ENCODE results near the gene CHMP6. TPM values are rescaled to one million over a fixed set of nuclear protein-coding genes. Genes with fewer than 3 reads are reported as not detected.
A peak's percentile ranks its signal among the peaks of the same experiment; 100 is the strongest.

The CHMP6 gene
- polyA plus RNA-seq, 3 donors: 20.3 to 44.8 (median 44.1) TPM

GRCh38 chr17:81049372-81049911, 57.8 kb downstream of the CHMP6 start:
- Histone ChIP-seq H3K4me2 (replicated peaks; ENCODE audit: extremely low read depth, low read length, poor library complexity, severe bottlenecking) (peak overlapping the region; percentile 64), H3K27me3 (ENCODE audit: control insufficient read depth in 2 of 2, insufficient read depth in 2 of 2, low read length in 2 of 2) (no peaks in the 10 kb centered on the region), H2AFZ (ENCODE audit: insufficient read depth, low read depth, low read length, poor library complexity, severe bottlenecking) (peak overlapping the region; percentile 53), H3K4me1 (ENCODE audit: control insufficient read depth in 1 of 2, insufficient read depth in 2 of 2, low read length in 2 of 2) (peaks cover 41 to 49% of the 10 kb centered on the region in 2 donors), H3K9me3 (replicated peaks in 1 of 2; ENCODE audit: control insufficient read depth in 1 of 2, insufficient read depth in 1 of 2, low read length in 2 of 2) (no peaks in the 10 kb centered on the region), H3K79me2 (ENCODE audit: insufficient read depth, low read length) (no peaks in the 10 kb centered on the region), H4K20me1 (ENCODE audit: insufficient read depth, low read length) (peaks cover 20% of the 10 kb centered on the region), H3K36me3 (replicated peaks in 1 of 2; ENCODE audit: control insufficient read depth in 1 of 2, insufficient read depth in 2 of 2, low read length in 2 of 2) (no peaks in the 10 kb centered on the region), H3K9ac (ENCODE audit: insufficient read depth, low read length, poor library complexity, severe bottlenecking) (peak overlapping the region; percentile 82), H3K27ac (ENCODE audit: low read depth in 1 of 2, low read length in 2 of 2) (peak overlapping the region; percentile 88 to 95), H3K4me3 (replicated peaks in 1 of 3; ENCODE audit: low read depth in 2 of 3, low read length in 3 of 3) (peak overlapping the region; percentile 26 to 67 (median 34))
- intact Hi-C loops (cut with micrococcal nuclease): no loop called here
- Mint-ChIP-seq H3K27ac (peak overlapping the region; percentile 94 to 98 (median 96)), H3K36me3 (peaks cover 0 to 6% of the 10 kb centered on the region in 2 donors), H3K4me1 (peaks cover 43% of the 10 kb centered on the region), H3K27me3 (ENCODE audit: low read depth in 3 of 3) (peaks cover 4 to 7% (median 4%) of the 10 kb centered on the region in 3 donors), H3K9me3 (no peaks in the 10 kb centered on the region), H3K4me3 (peak overlapping the region; percentile 83 to 96)
- WGBS (ENCODE audit: insufficient coverage): 29% methylated on average over 13 of the region's 17 CpGs
- peak in 2 of 3 donors; percentile 28 to 43 for DNase-seq
- TF ChIP-seq CTCF (IDR thresholded peaks at IDR 0.05): no peak

Other genes with a start within 250 kb of the CHMP6 start
- 10 to 100 TPM in 2 of 3 donors, 1 to 10 TPM in 1; 8.6 to 17.0 (median 11.2) TPM for gene BAIAP2, start 43.3 kb downstream of the CHMP6 start, polyA plus RNA-seq
- gene PVALEF, start 173.7 kb downstream of the CHMP6 start, polyA plus RNA-seq: not detected
- gene AATK, start 174.4 kb downstream of the CHMP6 start, polyA plus RNA-seq: 10 to 100 TPM in 1 of 3 donors, 1 to 10 TPM in 1, under 1 TPM in 1; 0.93 to 15.3 (median 2.0) TPM
- gene CEP131, start 231.1 kb downstream of the CHMP6 start, polyA plus RNA-seq: 1 to 10 TPM in 2 of 3 donors, under 1 TPM in 1; 0.69 to 9.7 (median 1.0) TPM
- gene TEPSIN, start 247.2 kb downstream of the CHMP6 start, polyA plus RNA-seq: 100 to 1,000 TPM in 1 of 3 donors, 1 to 10 TPM in 2; 3.4 to 136 (median 4.5) TPM
- 10 to 100 TPM; 27.0 to 61.3 (median 41.0) TPM for gene NDUFAF8, start 247.5 kb downstream of the CHMP6 start, polyA plus RNA-seq

Measured in CD14-positive monocyte (primary cell).